ENCODE results near the gene KATNA1. TPM values are rescaled to one million over a fixed set of nuclear protein-coding genes. Genes with fewer than 3 reads are reported as not detected.
"Not testable (repeated sequence)": the region's sequence is repeated elsewhere in the genome, so short reads cannot be mapped to it uniquely, and the experiment has no call there.

KATNA1 gene
- total RNA-seq (2014; rRNA removed; shearing (Covaris generic); ENCODE audit: low replicate concordance), result 20.9 and 32.1 TPM in 2 replicates

GRCh38 chr6:149648148-149649145 lies at the start of gene KATNA1:
Gene KATNA1 (minus strand): TSS chr6:149648714. CDS start chr6:149638547, 10,167 bp downstream.
- Histone ChIP-seq H3K27ac (ENCODE audit: low read length) (peak within 1 kb of the TSS; percentile 54), H3K27me3 (ENCODE audit: low read length) (no peaks in the 10 kb centered on the region), H3K4me2 (ENCODE audit: low read depth, low read length, poor library complexity, severe bottlenecking) (peak within 1 kb of the TSS; percentile 99), H3K4me3 (ENCODE audit: low read length) (peak within 1 kb of the TSS; percentile 90), H4K20me1 (ENCODE audit: insufficient read depth, low read depth, low read length) (no peaks in the 10 kb centered on the region), H2AFZ (ENCODE audit: low read length) (peak within 1 kb of the TSS; percentile 91), H3K4me1 (ENCODE audit: low read length) (peaks cover 34% of the 10 kb centered on the region), H3K36me3 (ENCODE audit: insufficient read depth, low read length) (no peaks in the 10 kb centered on the region), H3K9me3 (ENCODE audit: low read length) (no peaks in the 10 kb centered on the region), H3K79me2 (ENCODE audit: low read length) (peaks cover 49% of the 10 kb centered on the region), H3K9me2 (replicated peaks; ENCODE audit: insufficient read depth, low read length) (0 out of 2 replicates have a peak, but pooled peaks cover 5% of the 10 kb centered on the region), H3K9ac (ENCODE audit: low read length) (peak within 1 kb of the TSS; percentile 90)
- DNase-seq, result peak; percentile 97

GRCh38 chr6:149698175-149698574 lies 49.7 kb upstream of the KATNA1 start:
- H4K20me1 ChIP-seq (ENCODE audit: insufficient read depth, low read depth, low read length), result peaks cover 7% of the 10 kb centered on the region
- H3K36me3 ChIP-seq (ENCODE audit: insufficient read depth, low read length), result peaks cover 36% of the 10 kb centered on the region; the same call in 1 of the 2 replicates
- H3K79me2 ChIP-seq (ENCODE audit: low read length), result peaks cover 96% of the 10 kb centered on the region

GRCh38 chr6:149696901-149697300 lies 48.4 kb upstream of the KATNA1 start:
- DNase-seq, result no peak
- H3K79me2 ChIP-seq (ENCODE audit: low read length), result peaks cover 94% of the 10 kb centered on the region

More at GRCh38 chr6:149698175-149698574, 49.7 kb upstream of the KATNA1 start:
- Histone ChIP-seq H3K27me3 (ENCODE audit: low read length) (no peaks in the 10 kb centered on the region), H3K9me3 (ENCODE audit: low read length) (no peaks in the 10 kb centered on the region), H3K27ac (ENCODE audit: low read length) (no peak overlapping the region), H3K4me2 (ENCODE audit: low read depth, low read length, poor library complexity, severe bottlenecking) (no peak overlapping the region), H2AFZ (ENCODE audit: low read length) (no peak overlapping the region), H3K9ac (ENCODE audit: low read length) (no peak overlapping the region), H3K9me2 (replicated peaks; ENCODE audit: insufficient read depth, low read length) (no peaks in the 10 kb centered on the region), H3K4me1 (ENCODE audit: low read length) (no peaks in the 10 kb centered on the region), H3K4me3 (ENCODE audit: low read length) (no peak overlapping the region)
- no peak for DNase-seq

GRCh38 chr6:149694921-149695320 lies 46.4 kb upstream of the KATNA1 start:
- Histone ChIP-seq H4K20me1 (ENCODE audit: insufficient read depth, low read depth, low read length) (peaks cover 4% of the 10 kb centered on the region; the same call in 1 of the 2 replicates), H3K4me1 (ENCODE audit: low read length) (no peaks in the 10 kb centered on the region), H3K9me3 (ENCODE audit: low read length) (no peaks in the 10 kb centered on the region)

More at GRCh38 chr6:149696901-149697300, 48.4 kb upstream of the KATNA1 start:
- no peaks in the 10 kb centered on the region for H3K9me2 ChIP-seq (replicated peaks; ENCODE audit: insufficient read depth, low read length)
- H3K27ac ChIP-seq (ENCODE audit: low read length), result no peak overlapping the region
- no peak overlapping the region for H3K9ac ChIP-seq (ENCODE audit: low read length)
- no peaks in the 10 kb centered on the region for H3K27me3 ChIP-seq (ENCODE audit: low read length)
- H3K4me2 ChIP-seq (ENCODE audit: low read depth, low read length, poor library complexity, severe bottlenecking), result no peak overlapping the region
- H3K4me3 ChIP-seq (ENCODE audit: low read length), result no peak overlapping the region
- peaks cover 39% of the 10 kb centered on the region; the same call in 1 of the 2 replicates for H3K36me3 ChIP-seq (ENCODE audit: insufficient read depth, low read length)
- H3K4me1 ChIP-seq (ENCODE audit: low read length), result no peaks in the 10 kb centered on the region
- H4K20me1 ChIP-seq (ENCODE audit: insufficient read depth, low read depth, low read length), result peaks cover 4% of the 10 kb centered on the region
- H2AFZ ChIP-seq (ENCODE audit: low read length), result no peak overlapping the region
- no peaks in the 10 kb centered on the region for H3K9me3 ChIP-seq (ENCODE audit: low read length)

GRCh38 chr6:149691201-149691600 lies 42.7 kb upstream of the KATNA1 start:
- Histone ChIP-seq H3K27me3 (ENCODE audit: low read length) (no peaks in the 10 kb centered on the region), H3K4me1 (ENCODE audit: low read length) (no peaks in the 10 kb centered on the region), H3K36me3 (ENCODE audit: insufficient read depth, low read length) (peaks cover 30% of the 10 kb centered on the region; the same call in 1 of the 2 replicates), H4K20me1 (ENCODE audit: insufficient read depth, low read depth, low read length) (no peaks in the 10 kb centered on the region; the same call in 1 of the 2 replicates), H3K4me2 (ENCODE audit: low read depth, low read length, poor library complexity, severe bottlenecking) (no peak overlapping the region), H3K9ac (ENCODE audit: low read length) (no peak overlapping the region), H2AFZ (ENCODE audit: low read length) (no peak overlapping the region), H3K79me2 (ENCODE audit: low read length) (peaks cover 85% of the 10 kb centered on the region), H3K4me3 (ENCODE audit: low read length) (no peak overlapping the region), H3K9me2 (replicated peaks; ENCODE audit: insufficient read depth, low read length) (no peaks in the 10 kb centered on the region), H3K27ac (ENCODE audit: low read length) (no peak overlapping the region), H3K9me3 (ENCODE audit: low read length) (no peaks in the 10 kb centered on the region)
- no peak for DNase-seq

More at GRCh38 chr6:149694921-149695320, 46.4 kb upstream of the KATNA1 start:
- no peak overlapping the region for H2AFZ ChIP-seq (ENCODE audit: low read length)
- no peak overlapping the region for H3K27ac ChIP-seq (ENCODE audit: low read length)
- H3K4me2 ChIP-seq (ENCODE audit: low read depth, low read length, poor library complexity, severe bottlenecking), result no peak overlapping the region
- H3K9ac ChIP-seq (ENCODE audit: low read length), result no peak overlapping the region
- H3K9me2 ChIP-seq (replicated peaks; ENCODE audit: insufficient read depth, low read length), result no peaks in the 10 kb centered on the region
- H3K4me3 ChIP-seq (ENCODE audit: low read length), result no peak overlapping the region
- H3K27me3 ChIP-seq (ENCODE audit: low read length), result no peaks in the 10 kb centered on the region
- peaks cover 90% of the 10 kb centered on the region for H3K79me2 ChIP-seq (ENCODE audit: low read length)
- DNase-seq, result no peak
- peaks cover 46% of the 10 kb centered on the region; the same call in 1 of the 2 replicates for H3K36me3 ChIP-seq (ENCODE audit: insufficient read depth, low read length)

GRCh38 chr6:149686230-149686629 lies 37.7 kb upstream of the KATNA1 start:
- Histone ChIP-seq H3K36me3 (ENCODE audit: insufficient read depth, low read length) (peaks cover 21% of the 10 kb centered on the region), H3K79me2 (ENCODE audit: low read length) (peaks cover 78% of the 10 kb centered on the region), H2AFZ (ENCODE audit: low read length) (no peak overlapping the region), H3K4me3 (ENCODE audit: low read length) (no peak overlapping the region), H3K9me3 (ENCODE audit: low read length) (no peaks in the 10 kb centered on the region), H3K4me2 (ENCODE audit: low read depth, low read length, poor library complexity, severe bottlenecking) (no peak overlapping the region), H3K4me1 (ENCODE audit: low read length) (peaks cover 8% of the 10 kb centered on the region), H3K9ac (ENCODE audit: low read length) (no peak overlapping the region), H3K27me3 (ENCODE audit: low read length) (no peaks in the 10 kb centered on the region), H3K9me2 (replicated peaks; ENCODE audit: insufficient read depth, low read length) (no peaks in the 10 kb centered on the region), H4K20me1 (ENCODE audit: insufficient read depth, low read depth, low read length) (no peaks in the 10 kb centered on the region), H3K27ac (ENCODE audit: low read length) (no peak overlapping the region)
- DNase-seq, result no peak

GRCh38 chr6:149683256-149683859 lies 34.8 kb upstream of the KATNA1 start:
- Histone ChIP-seq H2AFZ (ENCODE audit: low read length) (no peak overlapping the region), H3K9me2 (replicated peaks; ENCODE audit: insufficient read depth, low read length) (no peaks in the 10 kb centered on the region), H3K4me1 (ENCODE audit: low read length) (peaks cover 18% of the 10 kb centered on the region), H3K4me3 (ENCODE audit: low read length) (no peak overlapping the region), H3K9ac (ENCODE audit: low read length) (no peak overlapping the region), H3K27me3 (ENCODE audit: low read length) (no peaks in the 10 kb centered on the region), H3K79me2 (ENCODE audit: low read length) (peaks cover 75% of the 10 kb centered on the region), H3K9me3 (ENCODE audit: low read length) (no peaks in the 10 kb centered on the region), H3K4me2 (ENCODE audit: low read depth, low read length, poor library complexity, severe bottlenecking) (no peak overlapping the region), H3K27ac (ENCODE audit: low read length) (no peak overlapping the region), H4K20me1 (ENCODE audit: insufficient read depth, low read depth, low read length) (no peaks in the 10 kb centered on the region), H3K36me3 (ENCODE audit: insufficient read depth, low read length) (peaks cover 30% of the 10 kb centered on the region)
- DNase-seq, result no peak

GRCh38 chr6:149681845-149682244 lies 33.3 kb upstream of the KATNA1 start:
- H3K9me3 ChIP-seq (ENCODE audit: low read length); DNase-seq; H3K4me2 ChIP-seq (ENCODE audit: low read depth, low read length, poor library complexity, severe bottlenecking); H3K27ac ChIP-seq (ENCODE audit: low read length); H3K4me3 ChIP-seq (ENCODE audit: low read length); H3K9ac ChIP-seq (ENCODE audit: low read length); H2AFZ ChIP-seq (ENCODE audit: low read length); H3K27me3 ChIP-seq (ENCODE audit: low read length); H4K20me1 ChIP-seq (ENCODE audit: insufficient read depth, low read depth, low read length); H3K9me2 ChIP-seq (replicated peaks; ENCODE audit: insufficient read depth, low read length): not testable (repeated sequence)
- Histone ChIP-seq H3K79me2 (ENCODE audit: low read length) (peaks cover 75% of the 10 kb centered on the region), H3K4me1 (ENCODE audit: low read length) (peaks cover 18% of the 10 kb centered on the region), H3K36me3 (ENCODE audit: insufficient read depth, low read length) (peaks cover 41% of the 10 kb centered on the region)

Measured in Karpas-422 (cell line).